Fibroblast of skin of back (primary cell): ENCODE data around the gene ROM1.
"Not testable (repeated sequence)": the region's sequence is repeated elsewhere in the genome, so short reads cannot be mapped to it uniquely, and the experiment has no call there.

Experiments
- DNase-seq: peaks from one replicate; pipeline ENCODE4 v3.0.0-alpha.2; 2013

ROM1 gene

GRCh38 chr11:62610403-62610802, 2.7 kb upstream of the ROM1 start:
- DNase-seq = no peak

- DNase-seq = no peak
Measured at GRCh38 chr11:62610814-62611704, 2.0 kb upstream of the ROM1 start.

DNA sequence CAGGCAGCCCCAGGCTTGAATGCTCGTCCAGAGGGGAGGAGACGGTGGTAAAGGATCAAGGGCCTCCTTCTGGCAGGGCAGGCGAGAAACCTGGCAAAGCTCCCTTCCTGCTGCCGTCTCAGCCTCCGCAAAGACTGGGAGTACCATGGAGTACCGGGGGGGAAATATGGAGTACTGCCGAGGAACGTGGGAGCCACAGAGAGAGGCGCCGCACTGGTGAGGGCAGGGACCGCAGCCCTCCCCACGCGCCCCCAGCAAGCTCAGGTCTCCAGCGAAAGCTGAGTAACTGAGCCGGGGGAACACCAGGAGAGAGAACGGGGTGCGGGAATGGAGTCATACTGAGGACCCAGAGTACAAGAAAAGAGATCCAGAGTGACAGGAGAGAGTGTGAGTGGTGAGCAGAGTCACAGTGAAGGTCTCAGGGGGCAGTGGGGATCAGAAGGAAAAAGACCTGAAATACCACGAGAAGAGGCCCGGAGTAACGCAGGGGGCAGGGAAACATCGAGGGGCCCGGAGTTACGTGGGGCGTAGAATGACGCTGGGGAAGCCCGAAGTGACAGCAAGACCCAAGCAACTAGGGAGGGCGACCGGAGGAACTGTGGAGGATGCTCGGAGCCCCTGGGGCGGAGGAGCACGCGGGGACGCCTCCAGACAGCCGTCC, 1.2 kb upstream of the ROM1 start:
- peak; percentile 52 for DNase-seq

DNA sequence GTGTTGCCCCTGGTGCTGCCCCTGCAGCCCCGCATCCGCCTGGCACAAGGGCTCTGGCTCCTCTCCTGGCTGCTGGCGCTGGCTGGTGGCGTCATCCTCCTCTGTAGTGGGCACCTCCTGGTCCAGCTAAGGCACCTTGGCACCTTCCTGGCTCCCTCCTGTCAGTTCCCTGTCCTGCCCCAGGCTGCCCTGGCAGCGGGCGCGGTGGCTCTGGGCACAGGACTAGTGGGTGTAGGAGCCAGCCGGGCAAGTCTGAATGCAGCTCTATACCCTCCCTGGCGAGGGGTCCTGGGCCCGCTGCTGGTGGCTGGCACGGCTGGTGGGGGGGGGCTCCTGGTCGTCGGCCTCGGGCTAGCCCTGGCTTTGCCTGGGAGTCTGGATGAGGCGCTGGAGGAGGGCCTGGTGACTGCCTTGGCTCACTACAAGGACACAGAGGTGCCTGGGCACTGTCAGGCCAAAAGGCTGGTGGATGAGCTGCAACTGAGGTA, 278 bp downstream of the ROM1 start:
- no peak for DNase-seq

DNA sequence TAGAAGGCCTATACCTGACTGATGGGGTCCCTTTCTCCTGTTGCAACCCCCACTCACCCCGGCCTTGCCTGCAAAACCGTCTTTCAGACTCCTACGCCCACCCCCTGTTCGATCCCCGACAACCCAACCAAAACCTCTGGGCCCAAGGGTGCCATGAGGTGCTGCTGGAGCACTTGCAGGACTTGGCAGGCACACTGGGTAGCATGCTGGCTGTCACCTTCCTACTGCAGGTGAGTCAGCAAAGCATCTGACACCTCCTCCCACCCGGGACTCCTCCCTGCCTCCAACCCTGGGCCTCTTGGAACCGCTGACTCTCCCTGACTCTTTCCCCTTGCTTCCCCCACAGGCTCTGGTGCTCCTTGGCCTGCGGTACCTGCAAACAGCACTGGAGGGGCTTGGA, 1.2 kb downstream of the ROM1 start:
- no peak for DNase-seq

DNA sequence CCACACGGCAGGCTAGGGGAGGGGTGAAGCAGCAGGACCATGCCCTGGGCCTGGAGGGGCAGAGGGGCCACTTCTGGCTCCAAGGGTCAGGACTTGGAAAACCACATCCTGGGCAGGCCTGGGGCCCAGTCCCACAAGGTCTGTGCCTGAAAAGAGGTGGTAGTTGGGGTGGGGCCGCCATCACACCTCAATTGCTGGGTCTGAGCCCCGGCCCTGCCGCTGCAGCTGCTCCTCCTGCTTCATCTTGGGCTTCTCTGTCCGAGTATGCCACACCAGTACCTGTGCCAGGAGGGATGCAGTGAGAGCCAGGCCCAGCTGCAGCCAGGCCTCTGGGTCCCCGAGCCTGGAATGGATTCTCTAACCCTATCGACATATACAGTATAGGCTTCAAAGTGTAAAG, 2.5 kb downstream of the ROM1 start:
- no peak for DNase-seq

- not testable (repeated sequence) for DNase-seq
Measured at GRCh38 chr11:62616957-62617356, 3.9 kb downstream of the ROM1 start.

- DNase-seq = no peak
Measured at GRCh38 chr11:62621027-62621566, 8.0 kb downstream of the ROM1 start.

- DNase-seq = peak; percentile 97
Measured at GRCh38 chr11:62621567-62622470, 8.8 kb downstream of the ROM1 start, which contains the start of gene B3GAT3. Gene B3GAT3, minus strand, starts transcription at chr11:62621986. Its CDS starts 39 bp downstream, at chr11:62621947.

GRCh38 chr11:62622476-62623089, 9.5 kb downstream of the ROM1 start:
- no peak for DNase-seq

DNA sequence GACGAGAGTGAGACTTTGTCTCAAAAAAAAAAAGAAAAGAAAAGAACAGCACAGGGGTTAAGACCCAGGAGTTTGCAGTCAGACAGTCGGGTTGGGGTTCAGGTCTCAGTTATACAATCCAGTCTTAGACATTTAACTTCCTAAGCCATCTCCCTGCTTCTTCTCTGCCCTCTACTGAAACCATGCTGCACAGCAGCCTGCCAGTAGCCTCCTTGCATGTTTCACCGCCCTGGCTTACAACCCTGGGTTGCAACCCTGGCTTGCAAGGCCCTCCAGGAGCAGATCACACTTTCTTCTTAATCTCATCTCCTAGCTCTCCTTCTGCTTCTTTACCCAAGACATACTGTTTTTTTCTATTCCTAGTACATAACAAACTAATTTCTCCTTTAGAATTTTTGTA, 14.7 kb downstream of the ROM1 start:
- no peak for DNase-seq

- no peak for DNase-seq
Measured at GRCh38 chr11:62632492-62632891, 19.4 kb downstream of the ROM1 start.

DNA sequence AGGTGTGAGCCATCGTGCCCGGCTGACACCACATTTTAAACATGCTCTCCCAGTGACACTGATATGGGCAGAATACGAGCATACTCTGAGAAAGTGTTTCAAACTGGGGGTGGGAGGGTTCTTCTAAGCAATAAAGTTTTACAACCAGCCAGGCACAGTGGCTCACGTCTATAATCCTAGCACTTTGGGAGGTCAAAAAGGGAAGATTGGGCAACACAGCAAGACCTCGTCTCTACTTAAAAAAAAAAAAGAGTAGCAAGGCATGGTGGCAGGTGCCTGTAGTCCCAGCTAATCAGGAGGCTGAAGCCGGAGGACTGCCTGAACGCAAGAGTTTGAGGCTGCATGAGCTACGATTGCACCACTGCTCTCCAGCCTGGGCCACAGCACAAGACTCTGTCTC, 31.2 kb downstream of the ROM1 start:
- DNase-seq = no peak

DNA sequence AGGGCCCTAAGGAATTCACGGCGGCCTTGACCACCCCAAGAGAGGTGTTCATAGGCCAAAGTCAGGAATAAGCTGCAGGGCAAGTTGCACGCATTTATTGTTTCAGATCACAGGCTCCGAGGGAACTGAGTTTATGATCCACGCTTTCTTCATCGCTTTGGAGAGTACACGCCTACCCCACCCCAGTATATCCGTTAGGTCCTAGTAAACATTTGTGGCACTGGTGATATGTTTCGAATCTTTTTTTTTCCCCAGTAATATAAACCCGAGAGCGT, 32.6 kb downstream of the ROM1 start:
- DNase-seq = no peak

- peak; percentile 98 for DNase-seq
Measured at GRCh38 chr11:62645946-62646824, 33.1 kb downstream of the ROM1 start, which contains the start of gene GANAB. Gene GANAB, minus strand, starts transcription at chr11:62646613. Its CDS starts 14 bp downstream, at chr11:62646599.

- DNase-seq = no peak
Measured at GRCh38 chr11:62646825-62647608, 34.0 kb downstream of the ROM1 start.

- DNase-seq = no peak
Measured at GRCh38 chr11:62647609-62648005, 34.5 kb downstream of the ROM1 start.

DNA sequence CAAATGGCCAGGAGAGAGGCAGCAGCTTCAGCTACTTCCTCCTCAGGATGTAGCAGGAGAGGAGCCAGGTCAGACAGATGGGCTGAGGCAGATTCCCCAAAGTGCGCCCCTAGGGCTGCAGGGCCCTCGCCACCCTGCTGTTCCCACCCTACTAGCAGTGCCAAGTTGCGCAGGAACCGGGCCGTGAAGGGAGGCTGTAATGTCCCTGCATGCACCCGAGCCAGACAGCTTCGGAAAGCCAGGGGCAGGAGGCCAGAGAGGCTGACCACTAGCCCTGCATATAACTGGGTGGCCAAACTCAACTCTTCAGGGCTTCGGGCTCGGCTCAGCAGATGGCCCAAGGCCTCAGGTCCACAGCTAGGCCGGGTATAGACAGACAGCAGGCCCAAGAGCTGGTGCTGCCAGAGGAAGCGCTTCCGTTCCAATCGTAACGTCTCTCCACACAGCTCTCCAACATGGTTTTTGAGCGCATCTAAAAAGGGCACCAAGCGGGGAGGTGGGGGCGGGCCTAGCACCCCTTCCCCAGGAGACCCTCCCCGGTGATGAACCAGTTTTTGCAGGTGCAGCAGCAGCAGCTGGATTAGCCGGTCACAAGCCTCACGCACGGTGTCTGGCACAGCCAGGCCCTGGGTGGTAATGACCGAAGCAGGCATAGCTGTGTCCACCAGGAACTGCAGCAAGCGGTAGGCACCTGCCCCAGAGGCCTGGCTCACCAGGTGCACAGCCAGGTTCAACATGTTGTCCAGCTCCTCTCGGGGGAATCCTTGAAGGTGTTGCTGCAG, 35.3 kb downstream of the ROM1 start:
- DNase-seq = no peak

DNA sequence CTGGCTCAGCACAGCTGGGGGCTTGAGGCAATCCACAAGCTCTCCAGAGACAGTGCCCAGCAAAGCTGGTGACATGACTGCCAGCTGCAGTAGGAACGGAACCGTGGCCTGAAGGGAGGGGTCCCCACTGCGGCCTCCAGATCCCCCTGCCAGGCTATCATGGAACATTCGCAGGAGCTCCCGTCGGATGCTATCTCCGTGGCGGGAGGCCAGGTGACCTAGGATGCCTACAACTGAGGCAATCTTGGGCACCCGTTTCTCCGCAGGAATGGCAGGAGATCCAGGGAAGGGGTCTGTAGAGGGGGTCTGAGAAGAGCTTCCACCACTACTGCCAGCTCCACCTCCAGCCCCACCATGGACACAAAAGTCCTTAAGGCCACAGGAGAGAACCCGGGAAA, 35.9 kb downstream of the ROM1 start:
- DNase-seq = no peak
